Endothelial cell of umbilical vein (primary cell): Measurements from ENCODE around the gene TMIGD2. TPM values are rescaled to one million over a fixed set of nuclear protein-coding genes. Genes with fewer than 3 reads are reported as not detected.

Source experiments
- BruUV-seq: library from RNA; stranded (reverse); fragments of 400-500 nt; replicated peaks from 2 replicates; lab custom pipeline; 2021; lab: Mats Ljungman, UMichigan
- CTCF ChIA-PET: fragments of 300-600, 350-600 bp; sonication (Branson Sonifier 250); formaldehyde crosslinking; loops from one replicate; lab custom pipeline; 2021; ENCODE audit warnings: antibody characterized with exemption, inconsistent platforms; lab: Charles Lee
- POLR2A ChIA-PET: fragments of 300-600, 350-600 bp; sonication (Branson Sonifier 250); formaldehyde crosslinking; loops from one replicate; lab custom pipeline; 2021; ENCODE audit warnings: antibody characterized with exemption, inconsistent platforms; lab: Charles Lee
- DNase-seq: peaks from one replicate; pipeline ENCODE4 v3.0.0-alpha.2; 2011; ENCODE audit warnings: low read depth, low spot score
- FAIRE-seq: peaks from 2 replicates; lab custom pipeline; 2011; peaks lifted over from hg19 to GRCh38; lab: Jason Lieb, UNC
- H2AFZ ChIP-seq: 2 replicates; pipeline ENCODE4 v1.6.0; 2012; ENCODE audit warnings: low read depth, low read length, control low read depth, inconsistent platforms
- H3K27ac ChIP-seq: 2 replicates; pipeline ENCODE4 v1.5.1; 2011; ENCODE audit warnings: low read depth, mild to moderate bottlenecking, control low read depth, low read length, moderate library complexity; ENCODE audit not compliant: insufficient read depth
- H3K27me3 ChIP-seq, 2 experiments: 2 replicates each; pipeline versions ENCODE4 v1.6.0 to v1.6.1; 2011; ENCODE audit warnings: low read length in 2 of 2, mixed read lengths in 1 of 2; ENCODE audit not compliant: control insufficient read depth in 2 of 2, insufficient read depth in 2 of 2
- H3K36me3 ChIP-seq, 2 experiments: 2 replicates in 1 of 2; 3 replicates in 1 of 2; pipeline ENCODE4 v1.5.1; 2011; ENCODE audit warnings: low read length in 2 of 2, mild to moderate bottlenecking in 1 of 2, moderate library complexity in 1 of 2; ENCODE audit not compliant: control insufficient read depth in 2 of 2, insufficient read depth in 2 of 2; ENCODE audit errors: extremely low read depth in 1 of 2
- H3K4me1 ChIP-seq: 3 replicates; pipeline ENCODE4 v1.5.1; 2011; ENCODE audit warnings: mild to moderate bottlenecking, low read length; ENCODE audit not compliant: control insufficient read depth, insufficient read depth; ENCODE audit errors: extremely low read depth
- H3K4me2 ChIP-seq: 2 replicates; pipeline ENCODE4 v1.6.1; 2011; ENCODE audit warnings: low read length, control low read depth, mixed read lengths; ENCODE audit not compliant: insufficient read depth
- H3K4me3 ChIP-seq, 3 experiments: fragments of 200-600 bp in 1 of 3; sonication (generic), shearing (Covaris generic) in 1 of 3; replicated peaks in 1 of 3; 2 replicates each; pipeline ENCODE4 v1.5.1; 2011 to 2016; ENCODE audit warnings: control low read depth in 3 of 3, low read length in 3 of 3, mild to moderate bottlenecking in 2 of 3, inconsistent platforms in 1 of 3, low read depth in 1 of 3, moderate library complexity in 1 of 3; ENCODE audit not compliant: insufficient read depth in 1 of 3
- H3K79me2 ChIP-seq: 2 replicates; pipeline ENCODE4 v1.6.0; 2012; ENCODE audit warnings: low read length, inconsistent platforms; ENCODE audit not compliant: control insufficient read depth, insufficient read depth
- H3K9ac ChIP-seq: replicated peaks from 2 replicates; pipeline ENCODE3; 2011; ENCODE audit warnings: low read length, control low read depth; ENCODE audit not compliant: insufficient read depth; ENCODE audit errors: extremely low read depth
- H3K9me1 ChIP-seq: replicated peaks from 3 replicates; pipeline ENCODE4 v1.6.0; 2011; ENCODE audit warnings: mild to moderate bottlenecking, low read length; ENCODE audit not compliant: control insufficient read depth, insufficient read depth; ENCODE audit errors: extremely low read depth
- H3K9me3 ChIP-seq: replicated peaks from 2 replicates; pipeline ENCODE4 v1.5.1; 2012; ENCODE audit warnings: low read length, inconsistent platforms; ENCODE audit not compliant: control insufficient read depth, insufficient read depth
- H4K20me1 ChIP-seq: replicated peaks from 2 replicates; pipeline ENCODE3; 2011; ENCODE audit warnings: mild to moderate bottlenecking, low read length; ENCODE audit not compliant: control insufficient read depth, insufficient read depth; ENCODE audit errors: extremely low read depth
- CTCF ChIP-seq, 2 donors: IDR thresholded peaks; 1 replicate in 1 of 2; 2 replicates in 1 of 2; pipeline ENCODE4 v1.5.1; 2011; ENCODE audit warnings: low read length in 2 of 2, mild to moderate bottlenecking in 2 of 2, moderate library complexity in 2 of 2, control low read depth in 1 of 2, inconsistent platforms in 1 of 2, low read depth in 1 of 2; ENCODE audit not compliant: insufficient read depth in 1 of 2; ENCODE audit errors: extremely low read depth in 1 of 2
- EZH2 ChIP-seq: IDR thresholded peaks from 2 replicates; pipeline ENCODE4 v1.6.1; 2012; ENCODE audit warnings: borderline replicate concordance, low read depth, mild to moderate bottlenecking, moderate library complexity, low read length, inconsistent platforms; ENCODE audit not compliant: severe bottlenecking
- FOS ChIP-seq: IDR thresholded peaks from 2 replicates; pipeline ENCODE4 v1.6.1; 2011; ENCODE audit warnings: mild to moderate bottlenecking, low read length, moderate library complexity, borderline replicate concordance; ENCODE audit not compliant: insufficient read depth
- GATA2 ChIP-seq: IDR thresholded peaks from 2 replicates; pipeline ENCODE4 v1.7.0; 2011; ENCODE audit warnings: low read depth, mild to moderate bottlenecking, moderate library complexity, mixed read lengths, low read length; ENCODE audit not compliant: insufficient read length, insufficient read depth
- JUN ChIP-seq: IDR thresholded peaks from 2 replicates; pipeline ENCODE4 v1.6.1; 2011; ENCODE audit warnings: borderline replicate concordance, low read depth; ENCODE audit not compliant: insufficient read length, insufficient read depth
- MAX ChIP-seq: IDR thresholded peaks from 2 replicates; pipeline ENCODE4 v1.6.1; 2011; ENCODE audit not compliant: insufficient read depth, insufficient read length
- MYC ChIP-seq: IDR thresholded peaks from one replicate; pipeline ENCODE4 v1.6.1; 2011; ENCODE audit warnings: mild to moderate bottlenecking, low read depth, low read length
- POLR2A ChIP-seq: IDR thresholded peaks from 2 replicates; pipeline ENCODE4 v1.6.1; 2012; ENCODE audit warnings: low read depth, mild to moderate bottlenecking, control low read depth, low read length
- POLR2AphosphoS5 ChIP-seq: IDR thresholded peaks from 2 replicates; pipeline ENCODE4 v1.6.1; 2012; ENCODE audit warnings: low read depth, mild to moderate bottlenecking, control low read depth, low read length, moderate library complexity; ENCODE audit not compliant: insufficient read depth
- dilution Hi-C: fragments of 300-500 bp; cut with MboI; formaldehyde crosslinking; loops from one replicate; pipeline ENCODE4 v1.15.0; 2019; ENCODE audit warnings: low sequenced_read_pairs; ENCODE audit not compliant: extremely low pct_ligation_motif_present
- intact Hi-C: fragments of 100-400 bp; cut with micrococcal nuclease; formaldehyde crosslinking; loops from one replicate; pipeline ENCODE4 v1.10.0; 2022
- polyA plus RNA-seq, 4 experiments: library from polyadenylated mRNA; depleted of rRNA in 3 of 4; stranded (reverse) in 3 of 4; unstranded in 1 of 4; fragments of >200 nt; gene quantifications; 2 replicates each; pipeline versions ENCODE4 v1.2.1 to v1.2.3, GENCODE V29; 2011 to 2012; ENCODE audit warnings: missing spikeins in 1 of 4
- total RNA-seq: library from RNA; stranded (reverse); gene quantifications from 2 replicates; pipeline ENCODE4 v1.2.3, GENCODE V29; 2021

TMIGD2 gene
- total and polyA plus RNA-seq, 2 donors (not counting 3 experiments of a cell fraction or from before 2014, with no cell fraction given): not detected

GRCh38 chr19:4326215-4326836, 24.1 kb upstream of the TMIGD2 start:
- intact Hi-C loops: no loop called here
- TF ChIP-seq CTCF (IDR thresholded peaks at IDR 0.05; ENCODE audit: extremely low read depth in 1 of 2, insufficient read depth in 1 of 2, low read depth in 1 of 2, low read length in 2 of 2) (no peak), MAX (no peak), POLR2AphosphoS5 (no peak), POLR2A (no peak), EZH2 (no peak), JUN (no peak), FOS (no peak), MYC (no peak), GATA2 (no peak)
- Histone ChIP-seq H3K4me3 (no peak overlapping the region), H3K27ac (no peak overlapping the region), H3K9me3 (no peaks in the 10 kb centered on the region), H3K9me1 (no peaks in the 10 kb centered on the region), H3K9ac (no peak overlapping the region), H2AFZ (no peak overlapping the region), H3K79me2 (no peaks in the 10 kb centered on the region), H3K27me3 (no peaks in the 10 kb centered on the region), H4K20me1 (no peaks in the 10 kb centered on the region), H3K4me1 (peaks cover 3% of the 10 kb centered on the region), H3K4me2 (no peak overlapping the region), H3K36me3 (no peaks in the 10 kb centered on the region)
- DNase-seq (no peak), FAIRE-seq (no peak)
- POLR2A ChIA-PET: interaction anchor here (0.7 kb wide), 1 partner anchor 583 kb away, joined by 3 read pairs; no protein-coding TSS in a partner anchor
- no TSS peak for BruUV-seq
- CTCF ChIA-PET: no interaction called here
- dilution Hi-C loops: no loop called here
